Measurements from ENCODE around the gene HPSE2.

DNA sequence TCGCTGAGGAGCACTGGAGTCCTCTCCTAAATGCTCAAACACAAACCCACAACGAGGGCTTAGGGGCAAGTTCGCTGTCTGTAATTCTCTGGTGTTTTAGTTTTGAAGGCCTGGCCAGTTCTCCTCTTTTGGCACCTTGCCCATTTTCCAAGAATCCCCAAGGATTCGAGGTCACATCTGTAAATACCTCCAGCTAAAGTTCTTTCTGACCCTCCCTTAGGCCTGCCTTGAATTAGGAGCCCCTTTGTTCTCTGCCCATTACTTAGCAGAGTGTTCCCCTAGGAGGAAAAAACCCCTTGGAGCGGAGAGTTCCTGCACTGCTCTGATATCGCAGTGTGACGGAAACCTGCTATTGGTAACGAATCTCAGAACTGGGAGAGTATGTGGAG, 819.9 kb downstream of the HPSE2 start:
- TF ChIP-seq, protein P1, sequence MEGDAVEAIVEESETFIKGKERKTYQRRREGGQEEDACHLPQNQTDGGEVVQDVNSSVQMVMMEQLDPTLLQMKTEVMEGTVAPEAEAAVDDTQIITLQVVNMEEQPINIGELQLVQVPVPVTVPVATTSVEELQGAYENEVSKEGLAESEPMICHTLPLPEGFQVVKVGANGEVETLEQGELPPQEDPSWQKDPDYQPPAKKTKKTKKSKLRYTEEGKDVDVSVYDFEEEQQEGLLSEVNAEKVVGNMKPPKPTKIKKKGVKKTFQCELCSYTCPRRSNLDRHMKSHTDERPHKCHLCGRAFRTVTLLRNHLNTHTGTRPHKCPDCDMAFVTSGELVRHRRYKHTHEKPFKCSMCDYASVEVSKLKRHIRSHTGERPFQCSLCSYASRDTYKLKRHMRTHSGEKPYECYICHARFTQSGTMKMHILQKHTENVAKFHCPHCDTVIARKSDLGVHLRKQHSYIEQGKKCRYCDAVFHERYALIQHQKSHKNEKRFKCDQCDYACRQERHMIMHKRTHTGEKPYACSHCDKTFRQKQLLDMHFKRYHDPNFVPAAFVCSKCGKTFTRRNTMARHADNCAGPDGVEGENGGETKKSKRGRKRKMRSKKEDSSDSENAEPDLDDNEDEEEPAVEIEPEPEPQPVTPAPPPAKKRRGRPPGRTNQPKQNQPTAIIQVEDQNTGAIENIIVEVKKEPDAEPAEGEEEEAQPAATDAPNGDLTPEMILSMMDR (IDR thresholded peaks at IDR 0.05; ENCODE audit: borderline replicate concordance, extremely low read depth, low read length, poor library complexity, severe bottlenecking) = no peak
- no peak for TF ChIP-seq EZH2 (IDR thresholded peaks at IDR 0.05; ENCODE audit: borderline replicate concordance, low read depth, low read length, severe bottlenecking)

Measured in DND-41 (cell line).